SK-N-SH (cell line): ENCODE data around the gene APBB2.

Source experiments
- CHD2 ChIP-seq: fragments of 150-350 bp; IDR thresholded peaks from 2 replicates; pipeline ENCODE4 v1.6.1; 2018; ENCODE audit warnings: low read length; ENCODE audit not compliant: partially characterized antibody
- CTCF ChIP-seq: fragments of 200-600 bp; sonication (generic); IDR thresholded peaks from 2 replicates; pipeline ENCODE4 v1.6.1; 2017; ENCODE audit warnings: antibody characterized with exemption, mild to moderate bottlenecking, moderate library complexity
- ELF1 ChIP-seq: IDR thresholded peaks from 2 replicates; pipeline ENCODE4 v1.4.0; 2012
- EP300 ChIP-seq, 2 experiments: IDR thresholded peaks; 2 replicates each; pipeline versions ENCODE4 v1.4.0 to v1.6.1; 2012; ENCODE audit warnings: borderline replicate concordance in 1 of 2, low read depth in 1 of 2, low read length in 1 of 2
- FOSL2 ChIP-seq: IDR thresholded peaks from 2 replicates; pipeline ENCODE4 v1.4.0; 2012; ENCODE audit warnings: low read depth, mild to moderate bottlenecking, moderate library complexity, borderline replicate concordance
- POLR2AphosphoS5 ChIP-seq: IDR thresholded peaks from 2 replicates; pipeline ENCODE4 v1.6.1; 2012; ENCODE audit warnings: low read depth, low read length
- SMC3 ChIP-seq: IDR thresholded peaks from 2 replicates; pipeline ENCODE4 v1.6.1; 2012; ENCODE audit warnings: low read depth, low read length, improper control_type of control experiment
- TAF1 ChIP-seq: IDR thresholded peaks from 2 replicates; pipeline ENCODE4 v1.6.1; 2012; ENCODE audit warnings: low read depth, mild to moderate bottlenecking, low read length, moderate library complexity, borderline replicate concordance

GRCh38 chr4:40857956-40858355 lies 356.4 kb downstream of the APBB2 start:
- TF ChIP-seq CTCF (no peak), ELF1 (no peak), POLR2AphosphoS5 (no peak), EP300 (IDR thresholded peaks at IDR 0.05; ENCODE audit: borderline replicate concordance in 1 of 2, low read depth in 1 of 2, low read length in 1 of 2) (no peak), TAF1 (no peak), FOSL2 (no peak), SMC3 (no peak), CHD2 (no peak)
